ENCODE data around the gene EXOC6B. TPM values are rescaled to one million over a fixed set of nuclear protein-coding genes. Genes with fewer than 3 reads are reported as not detected.

EXOC6B gene
- total RNA-seq, 1 experiment from 2014 or later: 40.1 TPM

- WGBS (ENCODE audit: extremely low coverage, insufficient read length, low lambda C conversion rate): no CpG with 5 or more reads among the region's 2 CpGs
- no peak overlapping the region for H3K27ac ChIP-seq (ENCODE audit: insufficient read length, low read depth, low read length)
Observed at GRCh38 chr2:72822794-72823193, 3.0 kb downstream of the EXOC6B start.

More at GRCh38 chr2:72822794-72823193, 3.0 kb downstream of the EXOC6B start:
- peaks cover 34 to 49% of the 10 kb centered on the region in 2 experiments for H3K4me1 Mint-ChIP-seq
- no peak overlapping the region for H2AFZ ChIP-seq (ENCODE audit: low read length)
- no peak overlapping the region for H4K5ac ChIP-seq (ENCODE audit: insufficient read length, low read depth, low read length)
- no peak overlapping the region for H3K14ac ChIP-seq (ENCODE audit: insufficient read depth, low read length)
- no peak overlapping the region for H2AK5ac ChIP-seq (ENCODE audit: insufficient read length, low read length)
- H3K9me3 ChIP-seq (ENCODE audit: control insufficient read depth, low read depth, low read length): no peaks in the 10 kb centered on the region
- no peak overlapping the region for H3K4me3 Mint-ChIP-seq
- H4K20me1 ChIP-seq (ENCODE audit: control insufficient read depth, insufficient read depth, insufficient read length): no peaks in the 10 kb centered on the region
- no peak overlapping the region for H4K91ac ChIP-seq (ENCODE audit: insufficient read length, low read depth, low read length)
- no peak overlapping the region for H3K4me2 ChIP-seq (ENCODE audit: insufficient read depth, insufficient read length, low read length)
- H3K36me3 Mint-ChIP-seq (ENCODE audit: insufficient read depth in 1 of 3, low read depth in 3 of 3): peaks cover 1 to 9% (median 4%) of the 10 kb centered on the region in 3 experiments; a peak in 5 of 7 replicates
- H2BK5ac ChIP-seq (ENCODE audit: insufficient read length, low read length): no peak overlapping the region
- H3K18ac ChIP-seq (ENCODE audit: insufficient read length, low read depth, low read length): no peak overlapping the region
- H3K27me3 Mint-ChIP-seq (ENCODE audit: low read depth): no peaks in the 10 kb centered on the region
- no peak overlapping the region for H3K4ac ChIP-seq (ENCODE audit: low read depth, low read length)
- no peak overlapping the region for H2BK15ac ChIP-seq (ENCODE audit: low read depth, low read length)
- H3K79me1 ChIP-seq (ENCODE audit: insufficient read depth, low read depth, low read length, poor library complexity, severe bottlenecking): peaks cover 3% of the 10 kb centered on the region
- no peaks in the 10 kb centered on the region for H3K9me3 Mint-ChIP-seq
- no peak overlapping the region for H2BK20ac ChIP-seq (ENCODE audit: low read depth, low read length, poor library complexity, severe bottlenecking)
- no peaks in the 10 kb centered on the region for H3K27me3 ChIP-seq (ENCODE audit: insufficient read depth, low read length)
- H3K4me1 ChIP-seq (ENCODE audit: insufficient read depth, low read length): no peaks in the 10 kb centered on the region; the same call in 1 of the 2 replicates
- peaks cover 6% of the 10 kb centered on the region for H3K23me2 ChIP-seq (ENCODE audit: insufficient read length, low read depth, low read length, poor library complexity, severe bottlenecking)
- H4K8ac ChIP-seq (replicated peaks; ENCODE audit: insufficient read length, low read depth, low read length): no peak overlapping the region
- no peak overlapping the region for H3K9ac ChIP-seq (ENCODE audit: extremely low read depth, insufficient read length, low read length)
- peaks cover 2% of the 10 kb centered on the region; the same call in 1 of the 2 replicates for H3K79me2 ChIP-seq (ENCODE audit: insufficient read depth, low read length)
- no peak for DNase-seq
- H2BK120ac ChIP-seq (ENCODE audit: low read depth, low read length, poor library complexity, severe bottlenecking): no peak overlapping the region
- H3K27ac Mint-ChIP-seq: peak overlapping the region in 1 of 3 experiments; percentile 11; a peak in 1 of 7 replicates
- H3K23ac ChIP-seq (ENCODE audit: insufficient read length, low read depth, low read length): no peak overlapping the region
- H3K56ac ChIP-seq (ENCODE audit: insufficient read length, low read depth, low read length): no peak overlapping the region
- TF ChIP-seq CTCF (conservative IDR thresholded peaks at IDR 0.05): no peak
- no peak overlapping the region for H3T11ph ChIP-seq (ENCODE audit: low read length)
- H2BK12ac ChIP-seq (ENCODE audit: insufficient read length, low read depth, low read length): no peak overlapping the region
